A549 (cell line): Measurements from ENCODE around the gene ATP13A1. TPM values are rescaled to one million over a fixed set of nuclear protein-coding genes. Genes with fewer than 3 reads are reported as not detected.

Experiments
- ATAC-seq, 2 experiments: fragments of 200-7000 bp in 1 of 2; fragments of >200 bp in 1 of 2; cut with Nextera tagmentation in 1 of 2; cut with Tn5 transposase in 1 of 2; 3 replicates each; pipeline versions ENCODE4 v1.8.0 to v1.9.1; 2018 to 2020; ENCODE audit warnings: mild to moderate bottlenecking in 1 of 2, moderate library complexity in 1 of 2
- CTCF ChIA-PET: fragments of 300-600 bp; sonication (Branson Sonifier 250); formaldehyde crosslinking; extraction: SDS; loops from one replicate; lab custom pipeline; 2021; ENCODE audit warnings: antibody characterized with exemption, inconsistent platforms; lab: Yijun Ruan, JAX
- POLR2A ChIA-PET: fragments of 350-600 bp; formaldehyde crosslinking; extraction: SDS; loops from one replicate; lab custom pipeline; 2021; ENCODE audit warnings: antibody characterized with exemption, inconsistent platforms; lab: Yijun Ruan, JAX
- DNase-seq, 2 experiments: peaks; one replicate each; pipeline versions ENCODE4 v3.0.0 to v3.0.0-alpha.2; 2011 to 2016; ENCODE audit warnings: low read depth in 1 of 2, low spot score in 1 of 2
- FAIRE-seq: peaks from 2 replicates; lab custom pipeline; 2011; peaks lifted over from hg19 to GRCh38; lab: Jason Lieb, UNC
- H3K27ac ChIP-seq, 2 experiments: fragments of >200 bp; sonication (Bioruptor Twin); formaldehyde crosslinking; 3 replicates each; pipeline ENCODE4 v1.5.1; 2016 to 2017
- H3K4me1 ChIP-seq: fragments of >200 bp; sonication (Bioruptor Twin); formaldehyde crosslinking; 3 replicates; pipeline ENCODE4 v1.6.1; 2016
- H3K4me2 ChIP-seq: fragments of >200 bp; sonication (Bioruptor Twin); formaldehyde crosslinking; 3 replicates; pipeline ENCODE4 v1.6.1; 2016
- H3K4me3 ChIP-seq: fragments of >200 bp; sonication (Bioruptor Twin); formaldehyde crosslinking; 3 replicates; pipeline ENCODE4 v1.5.1; 2016
- H3K9me3 ChIP-seq: fragments of >200 bp; sonication (Bioruptor Twin); formaldehyde crosslinking; 3 replicates; pipeline ENCODE4 v1.6.1; 2016
- BCL3 ChIP-seq: fragments of >200 bp; sonication (Bioruptor Twin); formaldehyde crosslinking; IDR thresholded peaks from 3 replicates; pipeline ENCODE4 v1.6.1; 2016
- CEBPB ChIP-seq, 2 experiments: fragments of >200 bp in 1 of 2; sonication (Bioruptor Twin) in 1 of 2; formaldehyde crosslinking in 1 of 2; IDR thresholded peaks; 2 replicates each; pipeline ENCODE4 v1.6.1; 2012 to 2016
- ELK1 ChIP-seq: fragments of 150-350 bp; IDR thresholded peaks from 2 replicates; pipeline ENCODE4 v1.6.1; 2014; ENCODE audit warnings: low read depth, mild to moderate bottlenecking, low read length
- EP300 ChIP-seq, 2 experiments: fragments of >200 bp; sonication (Bioruptor Twin); formaldehyde crosslinking; IDR thresholded peaks; 2 replicates in 1 of 2; 3 replicates in 1 of 2; pipeline ENCODE4 v1.6.1; 2016 to 2017
- ESRRA ChIP-seq: fragments of 150-350 bp; IDR thresholded peaks from 2 replicates; pipeline ENCODE4 v1.6.1; 2014; ENCODE audit warnings: mild to moderate bottlenecking, low read length, borderline replicate concordance
- FOSL2 ChIP-seq, 2 experiments: fragments of 450-650 bp in 1 of 2; fragments of >200 bp in 1 of 2; sonication (Bioruptor Twin) in 1 of 2; formaldehyde crosslinking; IDR thresholded peaks; 2 replicates each; pipeline versions ENCODE4 v1.5.0 to v1.6.1; 2016 to 2020; ENCODE audit warnings: mild to moderate bottlenecking in 1 of 2, moderate library complexity in 1 of 2
- FOXS1 ChIP-seq: fragments of 250-450 bp; sonication (Bioruptor Pico); IDR thresholded peaks from 2 replicates; pipeline ENCODE4 v1.5.0; 2020; ENCODE audit warnings: mild to moderate bottlenecking, moderate library complexity
- GATA3 ChIP-seq: IDR thresholded peaks from 2 replicates; pipeline ENCODE4 v1.6.1; 2012; ENCODE audit warnings: borderline replicate concordance
- HDAC2 ChIP-seq: fragments of 200-600 bp; sonication (generic); IDR thresholded peaks from 2 replicates; pipeline ENCODE4 v1.6.1; 2016
- HOXA7 ChIP-seq: fragments of 250-450 bp; sonication (Bioruptor Pico); IDR thresholded peaks from 2 replicates; pipeline ENCODE4 v1.5.0; 2020; ENCODE audit warnings: mild to moderate bottlenecking, moderate library complexity
- KDM5A ChIP-seq: fragments of 200-600 bp; sonication (generic); IDR thresholded peaks from 2 replicates; pipeline ENCODE4 v1.6.1; 2016; ENCODE audit warnings: antibody characterized with exemption, mild to moderate bottlenecking
- MYC ChIP-seq: IDR thresholded peaks from 2 replicates; pipeline ENCODE4 v1.6.1; 2012; ENCODE audit warnings: mild to moderate bottlenecking, inconsistent platforms, low read length, improper control_type of control experiment, borderline replicate concordance
- NFE2L2 ChIP-seq: fragments of 150-350 bp; conservative IDR thresholded peaks from 2 replicates; pipeline ENCODE4 v1.6.1; 2014; ENCODE audit warnings: low read length
- NPAS2 ChIP-seq: fragments of 250-450 bp; sonication (Bioruptor Pico); IDR thresholded peaks from 2 replicates; pipeline ENCODE4 v1.8.0; 2022; ENCODE audit warnings: mild to moderate bottlenecking, moderate library complexity, borderline replicate concordance
- NR3C1 ChIP-seq: fragments of >200 bp; sonication (Bioruptor Twin); formaldehyde crosslinking; IDR thresholded peaks from 3 replicates; pipeline ENCODE4 v1.6.1; 2017
- PBX3 ChIP-seq: IDR thresholded peaks from 2 replicates; pipeline ENCODE4 v1.6.1; 2012
- POLR2A ChIP-seq: IDR thresholded peaks from 2 replicates; pipeline ENCODE4 v1.6.1; 2012; ENCODE audit warnings: mild to moderate bottlenecking, low read length
- RAD21 ChIP-seq, 2 experiments: fragments of >200 bp in 1 of 2; sonication (Bioruptor Twin) in 1 of 2; formaldehyde crosslinking in 1 of 2; IDR thresholded peaks in 1 of 2; conservative IDR thresholded peaks in 1 of 2; 2 replicates in 1 of 2; 3 replicates in 1 of 2; pipeline ENCODE4 v1.6.1; 2012 to 2018; ENCODE audit warnings: inconsistent platforms in 1 of 2
- RARB ChIP-seq: fragments of 250-450 bp; sonication (Bioruptor Pico); IDR thresholded peaks from 2 replicates; pipeline ENCODE4 v1.8.0; 2021; ENCODE audit warnings: mild to moderate bottlenecking, moderate library complexity
- USF2 ChIP-seq: fragments of 450-650 bp; IDR thresholded peaks from 2 replicates; pipeline ENCODE4 v1.6.1; 2014; ENCODE audit warnings: antibody characterized with exemption
- ZNF302 ChIP-seq: fragments of 250-450 bp; sonication (Bioruptor Pico); IDR thresholded peaks from 2 replicates; pipeline ENCODE4 v1.9.0; 2021; ENCODE audit warnings: inconsistent platforms, mild to moderate bottlenecking, moderate library complexity
- WGBS: methylation state at CpG from one replicate; pipeline ENCODE4 v1.1.6; 2017; ENCODE audit errors: missing lambda C conversion rate; 5-methylcytosine and 5-hydroxymethylcytosine counted together
- polyA plus RNA-seq, 4 experiments: library from polyadenylated mRNA; depleted of rRNA in 3 of 4; stranded (reverse); fragments of >200 nt; fragmentation: RNase III in 1 of 4; extraction: RNeasy Plus Mini Kit Qiagen cat#74134 plus additional on column Dnase treatment in 1 of 4; gene quantifications; 2 replicates in 3 of 4; 3 replicates in 1 of 4; pipeline ENCODE4 v1.2.3, GENCODE V29; 2011 to 2017
- TF ChIP-seq, protein P1 (sequence below): IDR thresholded peaks from 2 replicates; pipeline ENCODE4 v1.6.1; 2012; ENCODE audit warnings: low read depth, borderline replicate concordance
- TF ChIP-seq, protein P2 (sequence below): fragments of 250-450 bp; sonication (Bioruptor Pico); IDR thresholded peaks from 2 replicates; pipeline ENCODE4 v1.5.0; 2021; ENCODE audit warnings: mild to moderate bottlenecking, moderate library complexity, borderline replicate concordance

ATP13A1 gene
- polyA plus RNA-seq, 2 of the 4 experiments (the other 2 are of a cell fraction), result 10.8 to 30.1 TPM

DNA sequence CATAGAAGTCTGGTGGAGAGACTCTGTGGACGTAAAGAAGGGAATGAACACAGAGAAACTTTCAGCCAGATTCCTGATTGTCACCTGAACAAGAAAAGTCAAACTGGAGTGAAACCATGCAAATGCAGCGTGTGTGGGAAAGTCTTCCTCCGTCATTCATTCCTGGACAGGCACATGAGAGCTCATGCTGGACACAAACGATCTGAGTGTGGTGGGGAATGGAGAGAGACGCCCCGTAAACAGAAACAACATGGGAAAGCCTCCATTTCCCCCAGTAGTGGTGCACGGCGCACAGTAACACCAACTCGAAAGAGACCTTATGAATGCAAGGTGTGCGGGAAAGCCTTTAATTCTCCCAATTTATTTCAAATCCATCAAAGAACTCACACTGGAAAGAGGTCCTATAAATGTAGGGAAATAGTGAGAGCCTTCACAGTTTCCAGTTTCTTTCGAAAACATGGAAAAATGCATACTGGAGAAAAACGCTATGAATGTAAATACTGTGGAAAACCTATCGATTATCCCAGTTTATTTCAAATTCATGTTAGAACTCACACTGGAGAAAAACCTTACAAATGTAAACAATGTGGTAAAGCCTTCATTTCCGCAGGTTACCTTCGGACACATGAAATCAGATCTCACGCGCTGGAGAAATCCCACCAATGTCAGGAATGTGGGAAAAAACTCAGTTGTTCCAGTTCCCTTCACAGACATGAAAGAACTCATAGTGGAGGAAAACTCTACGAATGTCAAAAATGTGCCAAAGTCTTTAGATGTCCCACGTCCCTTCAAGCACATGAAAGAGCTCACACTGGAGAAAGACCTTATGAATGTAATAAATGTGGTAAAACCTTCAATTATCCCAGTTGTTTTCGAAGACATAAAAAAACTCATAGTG is 15.9 kb upstream of the ATP13A1 start:
- WGBS, result 92% methylated on average over 20 of the region's 20 CpGs
- no peak overlapping the region for H3K4me2 ChIP-seq
- DNase-seq, result no peak
- ATAC-seq, result no peak
- no peak overlapping the region for H3K27ac ChIP-seq
- no peak for FAIRE-seq
- POLR2A ChIA-PET, result no interaction called here
- TF ChIP-seq USF2 (no peak), CEBPB (IDR thresholded peaks at IDR 0.05) (no peak), MYC (no peak), NFE2L2 (no peak), HOXA7 (CRISPR knock-in tag) (no peak), ELK1 (no peak), PBX3 (no peak), KDM5A (no peak), GATA3 (no peak), EP300 (IDR thresholded peaks at IDR 0.05) (no peak)
- no peaks in the 10 kb centered on the region for H3K4me1 ChIP-seq
- no peak overlapping the region for H3K4me3 ChIP-seq
- peaks cover 70% of the 10 kb centered on the region for H3K9me3 ChIP-seq
- CTCF ChIA-PET, result no interaction called here

GRCh38 chr19:19677579-19677978 is 14.1 kb upstream of the ATP13A1 start:
- peaks cover 69% of the 10 kb centered on the region for H3K9me3 ChIP-seq
- H3K27ac ChIP-seq, result no peak overlapping the region
- 88% methylated on average over 6 of the region's 7 CpGs for WGBS
- H3K4me2 ChIP-seq, result no peak overlapping the region
- ChIA-PET POLR2A (no interaction called here), CTCF (no interaction called here)
- DNase-seq (no peak), ATAC-seq (no peak), FAIRE-seq (no peak)
- no peak overlapping the region for H3K4me3 ChIP-seq
- no peaks in the 10 kb centered on the region for H3K4me1 ChIP-seq
- no peak for TF ChIP-seq FOXS1 (CRISPR knock-in tag)
- TF ChIP-seq RAD21 (conservative IDR thresholded peaks at IDR 0.05 in 1 of 2, IDR thresholded peaks at IDR 0.05 in 1 of 2), result no peak
- TF ChIP-seq, protein P1, sequence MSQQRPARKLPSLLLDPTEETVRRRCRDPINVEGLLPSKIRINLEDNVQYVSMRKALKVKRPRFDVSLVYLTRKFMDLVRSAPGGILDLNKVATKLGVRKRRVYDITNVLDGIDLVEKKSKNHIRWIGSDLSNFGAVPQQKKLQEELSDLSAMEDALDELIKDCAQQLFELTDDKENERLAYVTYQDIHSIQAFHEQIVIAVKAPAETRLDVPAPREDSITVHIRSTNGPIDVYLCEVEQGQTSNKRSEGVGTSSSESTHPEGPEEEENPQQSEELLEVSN, result no peak
- TF ChIP-seq ZNF302 (CRISPR knock-in tag), result no peak
- no peak for TF ChIP-seq RARB (CRISPR knock-in tag)
- TF ChIP-seq NPAS2, result no peak
- no peak for TF ChIP-seq PBX3
- TF ChIP-seq ESRRA, result no peak
- TF ChIP-seq GATA3, result no peak
- TF ChIP-seq HDAC2, result no peak
- TF ChIP-seq POLR2A, result no peak
- no peak for TF ChIP-seq FOSL2 (IDR thresholded peaks at IDR 0.05)
- no peak for TF ChIP-seq FOSL2 (CRISPR knock-in tag; IDR thresholded peaks at IDR 0.05)
- TF ChIP-seq BCL3, result no peak
- TF ChIP-seq, protein P2, sequence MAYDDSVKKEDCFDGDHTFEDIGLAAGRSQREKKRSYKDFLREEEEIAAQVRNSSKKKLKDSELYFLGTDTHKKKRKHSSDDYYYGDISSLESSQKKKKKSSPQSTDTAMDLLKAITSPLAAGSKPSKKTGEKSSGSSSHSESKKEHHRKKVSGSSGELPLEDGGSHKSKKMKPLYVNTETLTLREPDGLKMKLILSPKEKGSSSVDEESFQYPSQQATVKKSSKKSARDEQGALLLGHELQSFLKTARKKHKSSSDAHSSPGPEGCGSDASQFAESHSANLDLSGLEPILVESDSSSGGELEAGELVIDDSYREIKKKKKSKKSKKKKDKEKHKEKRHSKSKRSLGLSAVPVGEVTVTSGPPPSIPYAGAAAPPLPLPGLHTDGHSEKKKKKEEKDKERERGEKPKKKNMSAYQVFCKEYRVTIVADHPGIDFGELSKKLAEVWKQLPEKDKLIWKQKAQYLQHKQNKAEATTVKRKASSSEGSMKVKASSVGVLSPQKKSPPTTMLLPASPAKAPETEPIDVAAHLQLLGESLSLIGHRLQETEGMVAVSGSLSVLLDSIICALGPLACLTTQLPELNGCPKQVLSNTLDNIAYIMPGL (CRISPR knock-in tag), result no peak
- no peak for TF ChIP-seq NR3C1
- TF ChIP-seq EP300 (IDR thresholded peaks at IDR 0.05), result no peak
